Fibroblast of pulmonary artery (primary cell): ENCODE results near the gene TVP23C.
A peak's percentile ranks its signal among the peaks of the same experiment; 100 is the strongest.

ENCODE experiments used
- DNase-seq: peaks from one replicate; pipeline ENCODE4 v3.0.0-alpha.2; 2010; ENCODE audit warnings: low read depth
- H3K4me3 ChIP-seq: replicated peaks from 2 replicates; pipeline ENCODE4 v1.5.1; 2011; ENCODE audit warnings: low read depth, mild to moderate bottlenecking, control low read depth, low read length, moderate library complexity
- CTCF ChIP-seq: IDR thresholded peaks from 2 replicates; pipeline ENCODE4 v1.5.1; 2011; ENCODE audit warnings: mild to moderate bottlenecking, control low read depth, low read length, inconsistent platforms; ENCODE audit errors: missing control alignments

TVP23C gene

GRCh38 chr17:15490634-15491261 is 72.5 kb downstream of the TVP23C start:
- no peak overlapping the region for H3K4me3 ChIP-seq
- TF ChIP-seq CTCF = no peak
- DNase-seq = peak; percentile 73

- H3K4me3 ChIP-seq = no peak overlapping the region
- TF ChIP-seq CTCF = no peak
- no peak for DNase-seq
Observed at GRCh38 chr17:15488557-15488956, 74.7 kb downstream of the TVP23C start.

GRCh38 chr17:15485045-15485444 is 78.2 kb downstream of the TVP23C start:
- TF ChIP-seq CTCF = no peak
- DNase-seq = no peak
- no peak overlapping the region for H3K4me3 ChIP-seq

GRCh38 chr17:15483431-15483830 is 79.9 kb downstream of the TVP23C start:
- no peak for TF ChIP-seq CTCF
- DNase-seq = no peak
- H3K4me3 ChIP-seq = no peak overlapping the region

GRCh38 chr17:15482476-15482875 is 80.8 kb downstream of the TVP23C start:
- no peak overlapping the region for H3K4me3 ChIP-seq
- TF ChIP-seq CTCF = no peak
- no peak for DNase-seq

GRCh38 chr17:15481481-15481880 is 81.8 kb downstream of the TVP23C start:
- no peak for DNase-seq
- no peak overlapping the region for H3K4me3 ChIP-seq
- no peak for TF ChIP-seq CTCF

GRCh38 chr17:15480204-15480603 is 83.1 kb downstream of the TVP23C start:
- H3K4me3 ChIP-seq = no peak overlapping the region
- no peak for DNase-seq

More at GRCh38 chr17:15480204-15480603, 83.1 kb downstream of the TVP23C start:
- TF ChIP-seq CTCF = no peak
